ENCODE measurements around the gene ENTHD1.
"Not testable (repeated sequence)": the region's sequence is repeated elsewhere in the genome, so short reads cannot be mapped to it uniquely, and the experiment has no call there.

ENTHD1 gene

GRCh38 chr22:39735776-39736175 lies 157.8 kb downstream of the ENTHD1 start:
- Histone ChIP-seq H3K9me3 (ENCODE audit: control insufficient read depth, insufficient read depth, low read length) (no peaks in the 10 kb centered on the region), H3K27ac (ENCODE audit: low read depth, low read length) (no peak overlapping the region), H3F3A (ENCODE audit: control insufficient read depth, insufficient read depth) (no peaks in the 10 kb centered on the region), H4K20me1 (ENCODE audit: control insufficient read depth, insufficient read depth, low read depth, low read length) (0 out of 2 replicates have a peak, but pooled peaks cover 3% of the 10 kb centered on the region), H3K4me3 (ENCODE audit: low read length) (no peak overlapping the region), H3K36me3 (ENCODE audit: control insufficient read depth, low read length) (no peaks in the 10 kb centered on the region), H3K4me2 (ENCODE audit: low read length) (no peak overlapping the region), H3K4me1 (ENCODE audit: control insufficient read depth, low read length) (no peaks in the 10 kb centered on the region), H3K9me2 (replicated peaks; ENCODE audit: control insufficient read depth, low read length) (no peaks in the 10 kb centered on the region), H3K27me3 (ENCODE audit: control insufficient read depth, low read length) (peaks cover 30% of the 10 kb centered on the region), H3K79me2 (ENCODE audit: control insufficient read depth, low read length) (no peaks in the 10 kb centered on the region)
- TF ChIP-seq CTCF (IDR thresholded peaks at IDR 0.05; ENCODE audit: low read depth, low read length, poor library complexity, severe bottlenecking) (no peak), EZH2phosphoT487 (IDR thresholded peaks at IDR 0.05; ENCODE audit: borderline replicate concordance, low read length) (no peak)

- H3K27ac ChIP-seq (ENCODE audit: low read depth, low read length): no peak overlapping the region
- 0 out of 2 replicates have a peak, but pooled peaks cover 3% of the 10 kb centered on the region for H4K20me1 ChIP-seq (ENCODE audit: control insufficient read depth, insufficient read depth, low read depth, low read length)
- TF ChIP-seq CTCF (IDR thresholded peaks at IDR 0.05; ENCODE audit: low read depth, low read length, poor library complexity, severe bottlenecking) (no peak), EZH2phosphoT487 (IDR thresholded peaks at IDR 0.05; ENCODE audit: borderline replicate concordance, low read length) (no peak)
Observed at GRCh38 chr22:39734866-39735265, 158.7 kb downstream of the ENTHD1 start.

GRCh38 chr22:39734046-39734445 lies 159.5 kb downstream of the ENTHD1 start:
- H4K20me1 ChIP-seq (ENCODE audit: control insufficient read depth, insufficient read depth, low read depth, low read length); H3K4me2 ChIP-seq (ENCODE audit: low read length); H3K9me2 ChIP-seq (replicated peaks; ENCODE audit: control insufficient read depth, low read length); H3K79me2 ChIP-seq (ENCODE audit: control insufficient read depth, low read length); H3K4me3 ChIP-seq (ENCODE audit: low read length); H3K36me3 ChIP-seq (ENCODE audit: control insufficient read depth, low read length); H3K4me1 ChIP-seq (ENCODE audit: control insufficient read depth, low read length); H3F3A ChIP-seq (ENCODE audit: control insufficient read depth, insufficient read depth); H3K27ac ChIP-seq (ENCODE audit: low read depth, low read length); H3K9me3 ChIP-seq (ENCODE audit: control insufficient read depth, insufficient read depth, low read length): not testable (repeated sequence)
- H3K27me3 ChIP-seq (ENCODE audit: control insufficient read depth, low read length): peaks cover 30% of the 10 kb centered on the region

More at GRCh38 chr22:39734866-39735265, 158.7 kb downstream of the ENTHD1 start:
- Histone ChIP-seq H3K4me1 (ENCODE audit: control insufficient read depth, low read length) (no peaks in the 10 kb centered on the region), H3K79me2 (ENCODE audit: control insufficient read depth, low read length) (no peaks in the 10 kb centered on the region), H3K4me2 (ENCODE audit: low read length) (no peak overlapping the region), H3F3A (ENCODE audit: control insufficient read depth, insufficient read depth) (no peaks in the 10 kb centered on the region), H3K9me3 (ENCODE audit: control insufficient read depth, insufficient read depth, low read length) (no peaks in the 10 kb centered on the region), H3K36me3 (ENCODE audit: control insufficient read depth, low read length) (no peaks in the 10 kb centered on the region), H3K4me3 (ENCODE audit: low read length) (no peak overlapping the region), H3K9me2 (replicated peaks; ENCODE audit: control insufficient read depth, low read length) (no peaks in the 10 kb centered on the region), H3K27me3 (ENCODE audit: control insufficient read depth, low read length) (peaks cover 30% of the 10 kb centered on the region)

GRCh38 chr22:39733191-39733590 lies 160.4 kb downstream of the ENTHD1 start:
- no peaks in the 10 kb centered on the region for H3K9me2 ChIP-seq (replicated peaks; ENCODE audit: control insufficient read depth, low read length)
- TF ChIP-seq EZH2phosphoT487 (IDR thresholded peaks at IDR 0.05; ENCODE audit: borderline replicate concordance, low read length) (no peak), CTCF (IDR thresholded peaks at IDR 0.05; ENCODE audit: low read depth, low read length, poor library complexity, severe bottlenecking) (no peak)

More at GRCh38 chr22:39733191-39733590, 160.4 kb downstream of the ENTHD1 start:
- peaks cover 28% of the 10 kb centered on the region for H3K27me3 ChIP-seq (ENCODE audit: control insufficient read depth, low read length)
- no peak overlapping the region for H3K27ac ChIP-seq (ENCODE audit: low read depth, low read length)
- no peaks in the 10 kb centered on the region for H3K79me2 ChIP-seq (ENCODE audit: control insufficient read depth, low read length)
- no peaks in the 10 kb centered on the region for H3K4me1 ChIP-seq (ENCODE audit: control insufficient read depth, low read length)
- H3F3A ChIP-seq (ENCODE audit: control insufficient read depth, insufficient read depth): no peaks in the 10 kb centered on the region
- H3K4me3 ChIP-seq (ENCODE audit: low read length): no peak overlapping the region
- no peaks in the 10 kb centered on the region for H3K36me3 ChIP-seq (ENCODE audit: control insufficient read depth, low read length)
- H3K9me3 ChIP-seq (ENCODE audit: control insufficient read depth, insufficient read depth, low read length): no peaks in the 10 kb centered on the region
- no peak overlapping the region for H3K4me2 ChIP-seq (ENCODE audit: low read length)
- H4K20me1 ChIP-seq (ENCODE audit: control insufficient read depth, insufficient read depth, low read depth, low read length): 0 out of 2 replicates have a peak, but pooled peaks cover 3% of the 10 kb centered on the region

All from DOHH2 (cell line).